HG02870 (cell line): Measurements from ENCODE around the gene UPF1.

Experiments used
- ATAC-seq: cut with Tn5 transposase; IDR thresholded peaks from one replicate; pipeline ENCODE4 v1.9.1; 2021; ENCODE audit warnings: mild to moderate bottlenecking, moderate library complexity; ENCODE audit not compliant: unreplicated experiment

UPF1 gene

DNA sequence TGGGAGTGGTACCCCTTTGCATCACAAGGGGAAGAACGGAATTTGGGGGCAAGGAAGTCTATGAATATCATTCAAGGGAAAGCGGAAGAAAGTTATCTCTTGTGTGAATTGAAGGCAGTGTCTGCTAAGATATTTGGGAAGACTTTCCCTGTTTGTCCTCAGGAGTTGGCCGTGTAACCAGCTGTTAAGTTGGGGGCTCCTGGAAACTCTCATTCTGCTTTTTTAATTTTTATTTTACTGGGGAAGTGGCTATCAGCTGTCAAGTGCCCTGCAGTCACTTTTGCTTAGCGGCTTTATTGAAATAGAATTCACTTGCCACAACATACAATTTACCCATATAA lies 2.9 kb downstream of the UPF1 start:
- no peak for ATAC-seq

DNA sequence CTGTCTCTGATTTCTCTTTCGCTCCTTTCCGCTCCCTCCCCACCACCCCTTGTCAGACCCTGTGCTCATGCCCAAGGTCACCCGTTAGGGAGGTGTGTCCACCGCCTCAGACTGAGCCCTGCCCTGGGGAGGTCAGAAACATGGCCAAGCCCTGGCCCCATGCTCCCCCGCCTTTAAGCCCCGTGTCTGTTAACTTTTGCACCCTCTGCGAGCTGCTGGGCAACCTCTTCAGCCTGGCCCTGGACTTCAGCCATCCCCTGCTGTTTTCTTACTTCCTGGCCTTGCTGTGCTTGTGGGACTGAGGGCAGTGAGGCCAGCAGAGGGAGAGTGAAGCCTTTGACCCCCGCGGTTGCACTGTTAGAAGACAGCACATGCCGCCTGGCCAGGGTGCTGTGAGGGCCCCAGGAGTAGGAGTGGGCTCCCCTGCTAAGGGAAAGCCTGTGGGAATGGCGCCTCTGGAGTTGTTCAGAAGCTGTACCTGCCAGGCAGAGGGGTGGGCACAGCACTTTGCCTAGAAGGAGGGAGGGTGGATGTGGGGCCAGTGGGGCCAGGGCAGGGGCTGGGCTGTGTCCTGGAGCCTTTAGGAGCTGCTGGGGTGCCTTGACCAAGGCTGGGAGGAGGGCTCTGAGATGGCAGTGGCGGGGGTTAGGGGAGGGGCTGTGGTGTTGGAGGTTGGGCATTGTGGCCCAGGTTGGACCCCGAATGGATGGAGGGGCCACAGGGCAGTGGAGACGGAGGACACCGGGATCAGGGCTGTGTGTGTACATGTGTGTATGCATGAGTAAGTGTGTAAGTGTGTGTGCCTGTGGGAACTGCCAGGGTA lies 7.9 kb downstream of the UPF1 start:
- no peak for ATAC-seq

DNA sequence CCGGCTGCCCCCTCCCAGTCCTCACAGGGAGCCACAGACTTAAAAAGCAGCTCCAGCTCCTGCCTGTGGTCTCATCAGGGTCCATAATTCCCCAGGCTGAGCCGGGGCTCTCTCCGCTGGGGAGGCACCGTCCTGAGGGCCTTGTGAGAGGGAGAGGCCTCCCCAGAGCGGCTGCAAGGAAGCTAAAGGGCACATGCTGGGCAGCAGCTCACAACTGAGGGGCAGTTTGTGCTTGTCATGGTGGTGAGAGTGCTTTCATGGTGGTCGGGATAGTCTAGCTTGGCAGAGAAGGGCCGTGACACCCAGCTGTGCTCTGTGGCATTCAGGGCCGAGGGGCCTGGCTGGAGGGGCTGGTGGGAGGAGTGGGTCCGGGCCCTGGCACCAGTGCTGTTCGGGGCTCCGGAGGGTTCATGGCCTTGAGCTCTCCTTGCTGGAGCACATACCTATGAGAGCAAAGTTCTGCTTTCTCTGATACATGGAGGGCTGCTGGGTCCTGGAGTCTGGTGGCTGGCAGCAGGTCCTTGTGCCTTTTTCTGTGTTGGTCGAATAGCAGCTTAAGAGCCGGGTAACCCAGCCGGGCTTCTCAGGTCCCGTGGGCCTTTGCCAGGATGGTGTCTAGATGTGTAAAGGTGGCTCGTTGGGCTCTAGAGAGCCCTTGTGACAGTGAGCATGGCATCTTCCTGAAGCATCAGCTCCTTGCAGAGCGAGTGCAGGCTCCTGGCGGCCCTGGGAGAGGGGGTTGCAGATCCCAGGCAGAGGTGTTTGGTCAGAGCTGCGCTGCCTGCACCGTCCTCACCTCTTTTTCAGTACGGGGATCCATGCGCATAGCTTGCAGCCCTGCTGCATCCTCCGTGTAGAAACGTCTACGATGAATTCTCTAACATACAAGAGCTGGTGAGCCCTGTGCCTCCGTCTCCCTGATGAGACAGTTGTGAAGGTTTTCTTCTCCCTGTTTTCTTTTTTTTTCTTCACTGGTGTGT lies 8.8 kb downstream of the UPF1 start:
- no peak for ATAC-seq

- no peak for ATAC-seq
These were observed 9.6 kb downstream of the UPF1 start for GRCh38 chr19:18841400-18841799.

- no peak for ATAC-seq
These were observed 10.4 kb downstream of the UPF1 start for GRCh38 chr19:18842166-18842565.

- no peak for ATAC-seq
These were observed 12.2 kb downstream of the UPF1 start for GRCh38 chr19:18843960-18844359.

DNA sequence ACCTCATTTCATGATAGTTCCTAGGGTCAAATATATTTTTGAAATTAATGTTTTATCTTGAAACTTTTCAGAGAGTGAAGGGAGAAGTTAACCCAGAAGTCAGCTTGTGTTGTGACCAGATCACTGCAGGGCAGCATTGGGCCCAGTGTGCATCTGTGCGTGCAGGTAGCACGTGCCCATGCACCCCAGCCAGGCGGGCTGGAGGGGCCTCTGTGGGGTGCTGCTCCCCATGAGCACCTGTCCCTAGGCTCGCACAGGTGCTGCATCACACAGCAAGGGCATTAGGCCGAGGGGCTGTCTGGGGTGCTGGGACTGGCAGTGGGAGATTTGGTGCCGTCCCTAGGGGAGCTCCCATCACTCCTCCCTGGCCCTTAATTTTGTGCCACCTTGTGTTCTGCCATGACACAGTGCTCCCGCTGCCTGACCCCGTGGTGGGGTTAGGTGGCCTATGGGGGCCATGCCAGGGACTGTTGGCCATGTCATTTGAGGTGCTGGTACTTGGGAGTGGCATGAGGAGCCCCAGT lies 13.1 kb downstream of the UPF1 start:
- ATAC-seq = no peak

DNA sequence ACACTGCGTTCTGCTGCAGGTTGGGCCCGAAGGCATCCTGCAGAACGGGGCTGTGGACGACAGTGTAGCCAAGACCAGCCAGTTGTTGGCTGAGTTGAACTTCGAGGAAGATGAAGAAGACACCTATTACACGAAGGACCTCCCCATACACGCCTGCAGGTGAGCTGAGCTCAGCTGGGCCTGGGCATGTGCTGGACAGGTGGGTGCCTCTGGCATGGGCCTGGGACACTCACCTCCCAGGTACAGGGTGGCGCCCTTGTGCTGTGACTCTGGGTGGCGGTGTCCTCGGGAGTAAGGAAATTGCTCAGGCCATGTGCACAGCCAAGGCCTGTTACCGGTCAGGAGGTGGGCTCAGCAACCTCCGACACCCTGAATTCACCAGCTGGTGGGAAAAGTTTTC lies 14.2 kb downstream of the UPF1 start:
- no peak for ATAC-seq

DNA sequence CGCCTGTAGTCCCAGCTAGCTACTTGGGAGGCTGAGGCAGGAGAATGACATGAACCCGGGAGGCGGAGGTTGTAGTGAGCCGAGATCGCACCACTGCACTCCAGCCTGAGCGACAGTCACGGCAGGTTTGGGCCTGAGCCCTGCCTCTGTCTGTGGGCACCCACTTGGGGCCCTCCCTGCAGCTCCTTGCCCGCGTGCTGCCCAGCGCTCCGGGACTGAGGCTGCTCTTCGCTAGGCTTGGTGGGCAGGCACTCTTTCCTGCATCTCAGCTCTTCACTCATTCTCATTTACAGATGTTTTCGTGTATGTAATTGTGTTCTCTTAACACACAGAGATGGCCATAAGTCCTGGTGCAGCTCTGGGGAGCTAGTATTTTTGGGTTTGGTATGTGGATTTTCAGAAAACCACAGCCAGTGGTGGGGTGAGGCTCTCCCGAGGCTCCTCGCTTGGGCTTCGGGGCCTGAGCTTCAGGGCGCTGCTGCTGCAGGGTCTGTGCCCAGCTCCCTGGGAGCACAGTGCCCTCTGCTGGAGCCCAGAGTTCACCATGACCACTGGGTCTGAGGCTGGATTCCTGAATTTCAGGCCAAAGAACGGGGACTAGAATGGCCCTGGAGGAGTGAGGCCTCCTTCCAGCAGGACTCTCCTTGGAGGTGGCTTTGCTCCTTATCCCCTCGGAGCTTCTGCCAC lies 15.2 kb downstream of the UPF1 start:
- ATAC-seq = no peak

DNA sequence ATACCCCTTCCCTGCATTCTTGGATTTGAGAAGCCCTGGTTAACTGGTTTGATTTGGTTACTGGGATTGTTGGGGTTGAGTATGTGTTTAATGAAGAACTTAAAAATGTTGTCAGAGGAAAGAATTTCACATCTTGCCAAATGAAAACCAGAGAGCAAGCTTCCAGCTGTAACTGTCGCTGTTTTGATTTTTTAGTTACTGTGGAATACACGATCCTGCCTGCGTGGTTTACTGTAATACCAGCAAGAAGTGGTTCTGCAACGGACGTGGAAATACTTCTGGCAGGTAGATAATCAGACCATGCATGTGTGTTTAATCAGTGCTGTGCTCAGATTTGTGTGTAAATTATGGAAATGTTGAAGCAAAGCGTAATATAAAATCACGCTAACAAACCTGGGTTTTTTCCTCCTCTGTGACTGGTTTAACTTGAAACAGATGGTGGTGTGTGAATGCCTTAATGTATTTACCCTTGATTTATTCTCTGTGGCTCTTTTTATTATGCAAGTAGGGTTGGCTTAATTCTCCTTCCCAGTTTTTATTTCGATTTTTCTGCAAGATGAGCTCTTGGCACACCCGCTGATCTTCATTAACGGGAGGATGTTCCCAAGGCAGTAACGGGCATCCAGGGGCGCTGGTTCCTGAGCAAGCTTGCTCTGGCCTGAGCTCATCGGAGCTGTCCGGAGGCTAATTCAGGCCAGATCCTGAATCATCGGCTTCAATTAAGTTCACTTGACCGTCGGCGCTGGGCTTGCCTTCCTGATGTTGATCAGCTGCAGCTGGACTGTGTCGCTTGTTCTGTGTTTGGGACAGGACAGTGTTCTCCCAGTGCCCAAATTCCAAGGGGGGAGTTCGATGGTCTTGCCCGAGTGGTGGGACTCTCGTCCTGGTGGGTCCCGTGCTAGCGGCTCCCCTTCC lies 16.0 kb downstream of the UPF1 start:
- ATAC-seq = no peak

DNA sequence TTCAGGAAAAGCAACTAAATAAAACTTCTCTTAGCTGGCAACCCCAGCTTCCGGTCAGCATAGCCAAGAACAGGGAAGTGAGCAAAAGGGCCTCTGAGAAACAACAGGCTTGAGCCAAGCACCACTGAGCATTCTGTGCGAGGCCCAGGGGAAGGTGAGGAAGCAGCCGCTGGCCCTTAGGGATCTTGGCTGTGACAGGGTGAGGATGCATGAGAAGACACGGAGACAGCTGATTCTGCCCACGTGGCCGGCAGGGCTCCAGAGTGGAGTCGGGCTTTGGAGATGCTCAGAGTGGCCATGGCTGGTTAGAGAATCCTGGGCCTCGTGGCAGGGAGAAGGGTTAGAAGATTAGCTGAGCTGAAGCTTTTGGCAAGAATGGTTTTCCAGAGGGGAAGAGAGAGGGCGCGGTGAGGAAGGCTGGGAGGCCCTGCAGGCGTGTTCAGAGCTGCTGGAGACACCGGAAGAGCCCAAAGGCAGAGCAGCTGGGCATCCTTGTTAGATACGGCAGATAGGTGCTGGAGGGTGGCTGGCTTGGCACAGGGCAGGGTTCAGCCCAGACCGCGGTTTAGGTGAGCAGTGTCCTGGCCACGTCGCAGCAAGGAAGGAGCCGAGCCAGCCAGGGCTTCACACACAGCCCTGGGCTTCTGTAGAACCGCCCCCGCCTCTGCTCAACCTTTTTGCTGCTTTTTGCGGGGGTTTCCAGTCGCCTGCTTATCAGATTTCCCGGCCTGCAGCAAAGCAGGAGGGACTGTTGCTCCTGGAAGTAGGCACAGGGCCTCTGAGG lies 17.3 kb downstream of the UPF1 start:
- no peak for ATAC-seq

DNA sequence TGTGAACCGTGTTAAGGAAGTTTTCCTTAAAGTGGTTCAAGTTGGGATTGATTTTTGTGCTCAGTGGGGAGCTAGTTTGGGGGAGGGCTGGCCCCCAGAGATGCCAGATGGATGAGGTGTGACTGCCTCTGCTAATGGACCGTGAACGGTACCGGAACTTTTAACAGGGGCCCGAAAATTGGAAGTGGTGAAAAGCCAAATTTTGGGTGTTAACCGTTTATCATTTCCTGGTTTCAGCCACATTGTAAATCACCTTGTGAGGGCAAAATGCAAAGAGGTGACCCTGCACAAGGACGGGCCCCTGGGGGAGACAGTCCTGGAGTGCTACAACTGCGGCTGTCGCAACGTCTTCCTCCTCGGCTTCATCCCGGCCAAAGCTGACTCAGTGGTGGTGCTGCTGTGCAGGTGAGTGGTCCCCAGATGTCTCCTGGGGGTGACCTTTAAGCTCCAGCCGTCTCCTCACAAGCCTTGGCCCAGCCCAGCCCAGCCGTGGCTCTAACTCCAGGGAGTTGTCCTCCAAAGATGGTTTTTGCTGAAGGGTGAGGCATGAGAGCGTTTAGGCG lies 18.2 kb downstream of the UPF1 start:
- no peak for ATAC-seq

DNA sequence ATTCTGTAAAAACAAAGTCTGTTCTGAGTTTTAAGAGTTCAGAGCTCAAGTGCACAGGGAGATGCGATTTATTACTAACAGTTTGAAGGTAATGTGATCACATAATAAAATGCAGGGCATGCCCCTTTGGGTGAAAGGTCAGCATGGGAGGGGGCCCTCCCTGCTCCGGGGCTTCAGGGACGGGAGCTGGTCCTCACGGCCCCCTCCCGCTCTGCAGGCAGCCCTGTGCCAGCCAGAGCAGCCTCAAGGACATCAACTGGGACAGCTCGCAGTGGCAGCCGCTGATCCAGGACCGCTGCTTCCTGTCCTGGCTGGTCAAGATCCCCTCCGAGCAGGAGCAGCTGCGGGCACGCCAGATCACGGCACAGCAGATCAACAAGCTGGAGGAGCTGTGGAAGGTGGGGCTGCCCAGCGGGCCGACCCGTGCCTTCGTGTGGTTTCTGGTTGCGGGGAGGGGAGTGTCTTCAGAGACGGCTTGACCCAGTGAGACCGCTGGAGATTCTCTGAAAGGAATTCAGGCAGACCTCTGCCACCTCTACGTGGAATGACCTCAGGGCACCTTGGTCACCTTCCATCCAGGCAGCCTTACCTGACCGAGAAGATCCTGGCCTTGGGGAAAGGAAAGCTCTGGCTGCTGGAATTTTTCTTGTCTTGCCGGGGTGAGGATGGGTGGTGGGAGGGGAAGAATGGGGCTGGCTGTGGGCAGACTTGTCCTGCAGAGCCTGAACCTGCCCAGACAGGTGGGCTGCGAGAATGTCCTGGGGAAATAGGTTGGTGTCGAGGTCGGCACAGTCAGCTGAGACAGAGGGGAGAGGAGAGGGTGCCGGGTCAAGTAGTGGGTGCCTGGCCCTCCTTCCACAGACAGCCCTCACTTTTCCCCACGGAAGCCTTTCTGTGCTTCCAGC lies 19.0 kb downstream of the UPF1 start:
- no peak for ATAC-seq

DNA sequence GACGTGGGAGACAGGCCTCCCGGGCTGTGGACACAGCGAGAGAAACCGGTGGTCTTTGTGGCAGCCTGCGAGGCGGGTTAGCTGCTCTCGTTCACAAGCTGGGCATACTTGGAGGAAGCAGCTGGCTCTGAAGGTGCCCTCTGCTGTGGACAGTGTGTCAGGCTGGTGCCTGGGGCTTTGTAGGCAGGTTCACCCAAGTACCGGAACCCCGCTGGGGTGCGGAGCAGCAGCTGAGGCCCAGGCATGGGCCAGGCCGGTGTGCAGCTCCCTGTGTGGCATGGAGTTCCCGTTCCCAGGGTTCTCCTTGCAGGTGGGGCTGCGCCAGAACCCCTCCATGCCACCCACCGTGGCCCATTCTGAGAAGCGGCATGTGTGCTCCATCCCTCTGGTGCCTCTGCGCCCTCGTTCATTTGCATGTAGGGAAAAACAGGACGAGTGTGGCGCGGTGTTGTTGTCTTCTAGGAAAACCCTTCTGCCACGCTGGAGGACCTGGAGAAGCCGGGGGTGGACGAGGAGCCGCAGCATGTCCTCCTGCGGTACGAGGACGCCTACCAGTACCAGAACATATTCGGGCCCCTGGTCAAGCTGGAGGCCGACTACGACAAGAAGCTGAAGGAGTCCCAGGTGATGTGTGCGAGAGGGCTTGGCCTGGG lies 20.0 kb downstream of the UPF1 start:
- ATAC-seq = no peak

GRCh38 chr19:18852648-18853047 lies 20.9 kb downstream of the UPF1 start:
- ATAC-seq = no peak

GRCh38 chr19:18853755-18854427 lies 22.1 kb downstream of the UPF1 start:
- ATAC-seq = no peak

GRCh38 chr19:18854982-18855381 lies 23.2 kb downstream of the UPF1 start:
- no peak for ATAC-seq
